HepG2 (cell line): Measurements from ENCODE around the gene MIS18A. TPM values are rescaled to one million over a fixed set of nuclear protein-coding genes. Genes with fewer than 3 reads are reported as not detected.
A peak's percentile ranks its signal among the peaks of the same experiment; 100 is the strongest.

ENCODE experiments used
- CEBPB ChIP-seq: IDR thresholded peaks from 2 replicates; pipeline ENCODE4 v1.6.1; 2011; ENCODE audit warnings: low read depth, low read length, improper control_type of control experiment, borderline replicate concordance
- CEBPG ChIP-seq: IDR thresholded peaks from 2 replicates; pipeline ENCODE4 v1.6.1; 2016
- EEA1 ChIP-seq: sonication (generic); formaldehyde crosslinking; IDR thresholded peaks from 2 replicates; pipeline ENCODE4 v1.5.1; 2020; ENCODE audit warnings: mild to moderate bottlenecking, missing genetic modification reagents, borderline replicate concordance
- ELF4 ChIP-seq: sonication (generic); formaldehyde crosslinking; IDR thresholded peaks from 2 replicates; pipeline ENCODE4 v1.5.0; 2020; ENCODE audit warnings: missing genetic modification reagents, mild to moderate bottlenecking, moderate library complexity, borderline replicate concordance
- HMGA1 ChIP-seq: sonication (generic); formaldehyde crosslinking; conservative IDR thresholded peaks from 2 replicates; pipeline ENCODE4 v1.4.0; 2020; ENCODE audit warnings: missing genetic modification reagents
- HNRNPK ChIP-seq: fragments of 200-400 bp; formaldehyde crosslinking; IDR thresholded peaks from 2 replicates; pipeline ENCODE4 v1.6.1; 2018; ENCODE audit warnings: low read length, low read depth, moderate library complexity, mild to moderate bottlenecking; ENCODE audit not compliant: poor library complexity, severe bottlenecking
- KLF12 ChIP-seq: sonication (generic); formaldehyde crosslinking; IDR thresholded peaks from 2 replicates; pipeline ENCODE4 v1.4.0; 2020; ENCODE audit warnings: missing genetic modification reagents, borderline replicate concordance
- MAFF ChIP-seq: IDR thresholded peaks from 2 replicates; pipeline ENCODE4 v1.6.1; 2011; ENCODE audit warnings: low read depth, low read length, improper control_type of control experiment
- NCOA2 ChIP-seq: sonication (generic); formaldehyde crosslinking; IDR thresholded peaks from 2 replicates; pipeline ENCODE4 v1.8.0; 2022; ENCODE audit warnings: inconsistent platforms
- NONO ChIP-seq, 2 experiments: fragments of 450-650 bp in 1 of 2; sonication (generic) in 1 of 2; formaldehyde crosslinking in 1 of 2; IDR thresholded peaks in 1 of 2; conservative IDR thresholded peaks in 1 of 2; 2 replicates each; pipeline versions ENCODE4 v1.6.1 to v1.8.0; 2017 to 2022; ENCODE audit warnings: mild to moderate bottlenecking in 1 of 2, missing genetic modification reagents in 1 of 2, moderate library complexity in 1 of 2
- NR2C2 ChIP-seq: sonication (generic); formaldehyde crosslinking; IDR thresholded peaks from 2 replicates; pipeline ENCODE4 v1.4.0; 2020; ENCODE audit warnings: missing genetic modification reagents, mild to moderate bottlenecking, moderate library complexity, borderline replicate concordance
- NR2F6 ChIP-seq, 2 experiments: IDR thresholded peaks; 2 replicates each; pipeline ENCODE4 v1.6.1; 2016; ENCODE audit warnings: antibody characterized with exemption in 1 of 2, mild to moderate bottlenecking in 1 of 2
- ZFP36L1 ChIP-seq: sonication (generic); formaldehyde crosslinking; IDR thresholded peaks from 2 replicates; pipeline ENCODE4 v1.8.0; 2022; ENCODE audit warnings: mild to moderate bottlenecking, missing genetic modification reagents, moderate library complexity
- ZNF451 ChIP-seq: sonication (generic); formaldehyde crosslinking; IDR thresholded peaks from 2 replicates; pipeline ENCODE4 v1.5.0; 2020; ENCODE audit warnings: mild to moderate bottlenecking, missing genetic modification reagents
- ZNF629 ChIP-seq: sonication (generic); formaldehyde crosslinking; conservative IDR thresholded peaks from 2 replicates; pipeline ENCODE4 v1.5.0; 2020; ENCODE audit warnings: missing genetic modification reagents
- ZNF672 ChIP-seq: sonication (generic); formaldehyde crosslinking; IDR thresholded peaks from 2 replicates; pipeline ENCODE4 v1.8.1; 2022; ENCODE audit warnings: missing genetic modification reagents
- ZNF770 ChIP-seq: sonication (generic); formaldehyde crosslinking; IDR thresholded peaks from 2 replicates; pipeline ENCODE4 v1.5.0; 2020; ENCODE audit warnings: mild to moderate bottlenecking, missing genetic modification reagents
- polyA plus RNA-seq, 8 experiments: library from polyadenylated mRNA; depleted of rRNA in 3 of 8; stranded (reverse) in 7 of 8; unstranded in 1 of 8; fragments of >200 nt; fragmentation: Illumina TruSeq in 4 of 8; extraction: Trizol in 4 of 8; gene quantifications; 2 replicates each; pipeline versions ENCODE4 v1.2.1 to v1.2.3, GENCODE V29; 2011 to 2016; ENCODE audit warnings: low read depth in 4 of 8, missing spikeins in 1 of 8, mixed read lengths in 1 of 8; ENCODE audit not compliant: insufficient read depth in 1 of 8
- total RNA-seq, 5 experiments: library from RNA; depleted of rRNA; stranded (reverse); fragments of >200 nt; fragmentation: Illumina TruSeq; extraction: Trizol; gene quantifications; 2 replicates each; pipeline ENCODE4 v1.2.3, GENCODE V29; 2016; ENCODE audit warnings: low read depth in 1 of 5

The MIS18A gene
- total and polyA plus RNA-seq, 2 of the 13 experiments (the other 11 are each of a cell fraction or from before 2014, with no cell fraction given) = 11.2 to 41.4 TPM

- TF ChIP-seq ZNF770 (peak; percentile 99), ZNF672 (no peak), CEBPB (peak; percentile 70; the same call in 1 of the 2 replicates), ELF4 (CRISPR knock-in tag) (no peak), ZNF629 (CRISPR knock-in tag) (peak; percentile 41; the same call in 1 of the 2 replicates), HMGA1 (CRISPR knock-in tag) (no peak), NCOA2 (CRISPR knock-in tag) (no peak), MAFF (no peak), HNRNPK (no peak), NR2F6 (IDR thresholded peaks at IDR 0.05) (0 out of 2 replicates have a peak, but pooled peaks have one; percentile 32), NR2F6 (CRISPR knock-in tag; IDR thresholded peaks at IDR 0.05) (peak; percentile 22; the same call in 1 of the 2 replicates), NR2C2 (CRISPR knock-in tag) (peak; percentile 48; the same call in 1 of the 2 replicates), EEA1 (no peak), CEBPG (peak; percentile 70), KLF12 (CRISPR knock-in tag) (no peak), ZNF451 (CRISPR knock-in tag) (no peak), ZFP36L1 (CRISPR knock-in tag) (no peak), NONO (IDR thresholded peaks at IDR 0.05) (no peak), NONO (CRISPR knock-in tag; conservative IDR thresholded peaks at IDR 0.05) (no peak)
These were observed 28.9 kb upstream of the MIS18A start (continued) for GRCh38 chr21:32307706-32308105.
